HepG2 (cell line): ENCODE results near the gene UBL5. TPM values are rescaled to one million over a fixed set of nuclear protein-coding genes. Genes with fewer than 3 reads are reported as not detected.

Experiments used
- ATAC-seq: fragments of 200-7000 bp; cut with Tn5 transposase; 3 replicates; pipeline ENCODE4 v1.9.1; 2020; ENCODE audit warnings: mild to moderate bottlenecking, moderate library complexity
- BruUV-seq: library from RNA; stranded (reverse); fragments of 400-500 nt; replicated peaks from 2 replicates; lab custom pipeline; 2021; lab: Mats Ljungman, UMichigan
- CTCF ChIA-PET: fragments of 300-600 bp; formaldehyde crosslinking; extraction: SDS; loops from one replicate; lab custom pipeline; 2021; ENCODE audit warnings: low total read pairs, inconsistent platforms, low intra/inter-chr PET ratio; lab: Yijun Ruan, JAX
- POLR2A ChIA-PET: fragments of 350-600 bp; sonication (Branson Sonifier 250); formaldehyde crosslinking; loops from one replicate; lab custom pipeline; 2020; ENCODE audit warnings: antibody characterized with exemption, inconsistent platforms; lab: Yijun Ruan, JAX
- DNase-seq: peaks from one replicate; pipeline ENCODE4 v3.0.0-alpha.2; 2015; ENCODE audit warnings: low spot score
- FAIRE-seq: peaks from 3 replicates; lab custom pipeline; 2011; peaks lifted over from hg19 to GRCh38; lab: Jason Lieb, UNC
- H2AFZ ChIP-seq: one replicate; pipeline ENCODE4 v1.6.1; 2011; ENCODE audit warnings: low read length, inconsistent platforms
- H3K27ac ChIP-seq: fragments of 300-600 bp; 3 replicates; pipeline ENCODE4 v1.8.0; 2011; ENCODE audit warnings: mixed run types, mild to moderate bottlenecking, mixed read lengths, low read length, inconsistent platforms; ENCODE audit not compliant: insufficient read depth; ENCODE audit errors: extremely low read length
- H3K27me3 ChIP-seq, 2 experiments: fragments of 200-600 bp in 1 of 2; 2 replicates in 1 of 2; 3 replicates in 1 of 2; pipeline versions ENCODE4 v1.6.0 to v1.8.0; 2011; ENCODE audit warnings: low read length in 2 of 2, mild to moderate bottlenecking in 2 of 2, moderate library complexity in 2 of 2, inconsistent platforms in 1 of 2; ENCODE audit not compliant: insufficient read depth in 2 of 2, control insufficient read depth in 1 of 2
- H3K36me3 ChIP-seq, 2 experiments: fragments of 200-600 bp in 1 of 2; replicated peaks in 1 of 2; 2 replicates in 1 of 2; 3 replicates in 1 of 2; pipeline versions ENCODE4 v1.5.1 to v1.8.0; 2011; ENCODE audit warnings: low read length in 2 of 2, inconsistent platforms in 1 of 2; ENCODE audit not compliant: insufficient read depth in 2 of 2, control insufficient read depth in 1 of 2
- H3K4me1 ChIP-seq: 2 replicates; pipeline ENCODE4 v1.5.1; 2012; ENCODE audit warnings: low read length, inconsistent platforms; ENCODE audit not compliant: insufficient read depth
- H3K4me2 ChIP-seq: 2 replicates; pipeline ENCODE4 v1.6.0; 2011; ENCODE audit warnings: low read depth, low read length, inconsistent platforms
- H3K4me3 ChIP-seq, 3 experiments: fragments of 200-600 bp in 1 of 3; sonication (generic), shearing (Covaris generic) in 1 of 3; replicated peaks in 1 of 3; 2 replicates each; pipeline ENCODE4 v1.5.1; 2011 to 2016; ENCODE audit warnings: low read length in 3 of 3, inconsistent platforms in 2 of 3, low read depth in 2 of 3, mild to moderate bottlenecking in 2 of 3, control low read depth in 1 of 3, mixed read lengths in 1 of 3; ENCODE audit not compliant: insufficient read depth in 1 of 3
- H3K79me2 ChIP-seq: one replicate; pipeline ENCODE4 v1.6.1; 2011; ENCODE audit warnings: low read length, inconsistent platforms; ENCODE audit not compliant: insufficient read depth
- H3K9ac ChIP-seq: 2 replicates; pipeline ENCODE4 v1.6.0; 2011; ENCODE audit warnings: mild to moderate bottlenecking, low read depth, low read length, inconsistent platforms; ENCODE audit not compliant: insufficient read depth
- H3K9me3 ChIP-seq: 2 replicates; pipeline ENCODE4 v1.5.1; 2012; ENCODE audit warnings: mild to moderate bottlenecking, low read length
- H4K20me1 ChIP-seq: 2 replicates; pipeline ENCODE4 v1.6.0; 2011; ENCODE audit warnings: inconsistent platforms, mild to moderate bottlenecking, low read length, moderate library complexity; ENCODE audit not compliant: insufficient read depth
- BHLHE40 ChIP-seq: IDR thresholded peaks from 2 replicates; pipeline ENCODE4 v1.6.1; 2011; ENCODE audit warnings: low read length, improper control_type of control experiment
- FOSL2 ChIP-seq: sonication (generic); formaldehyde crosslinking; IDR thresholded peaks from 2 replicates; pipeline ENCODE4 v1.4.0; 2020; ENCODE audit warnings: missing genetic modification reagents
- HOXA7 ChIP-seq: sonication (generic); formaldehyde crosslinking; IDR thresholded peaks from 2 replicates; pipeline ENCODE4 v1.8.1; 2022; ENCODE audit warnings: mild to moderate bottlenecking, missing genetic modification reagents, moderate library complexity
- KMT2A ChIP-seq: sonication (generic); formaldehyde crosslinking; IDR thresholded peaks from 2 replicates; pipeline ENCODE4 v1.4.0; 2020; ENCODE audit warnings: missing genetic modification reagents
- YY1 ChIP-seq: IDR thresholded peaks from 2 replicates; pipeline ENCODE4 v1.6.1; 2011; ENCODE audit warnings: low read length, low read depth, moderate library complexity, mild to moderate bottlenecking; ENCODE audit not compliant: insufficient read depth, insufficient replicate concordance
- ZNF124 ChIP-seq: sonication (generic); formaldehyde crosslinking; IDR thresholded peaks from 2 replicates; pipeline ENCODE4 v1.4.0; 2020; ENCODE audit warnings: missing genetic modification reagents
- ZNF564 ChIP-seq: sonication (generic); formaldehyde crosslinking; IDR thresholded peaks from 2 replicates; pipeline ENCODE4 v1.8.1; 2023; ENCODE audit warnings: mild to moderate bottlenecking, missing genetic modification reagents
- ZNF616 ChIP-seq: sonication (generic); formaldehyde crosslinking; IDR thresholded peaks from 2 replicates; pipeline ENCODE4 v1.5.0; 2020; ENCODE audit warnings: low read depth, mild to moderate bottlenecking, missing genetic modification reagents
- ZNF883 ChIP-seq: sonication (generic); formaldehyde crosslinking; IDR thresholded peaks from 2 replicates; pipeline ENCODE4 v1.5.1; 2020; ENCODE audit warnings: mild to moderate bottlenecking, missing genetic modification reagents; ENCODE audit errors: not compliant biosample characterization
- WGBS: methylation state at CpG from one replicate; pipeline ENCODE4 v1.1.6; 2017; ENCODE audit warnings: low lambda C conversion rate; 5-methylcytosine and 5-hydroxymethylcytosine counted together
- in situ Hi-C: cut with HindIII; loops from 2 replicates; pipeline ENCODE4 v1.10.0; 2017; ENCODE audit warnings: low pct_unique_long_range_greater_than_20kb; ENCODE audit not compliant: extremely low pct_ligation_motif_present
- intact Hi-C: fragments of 100-400 bp; cut with micrococcal nuclease; formaldehyde crosslinking; loops from one replicate; pipeline ENCODE4 v1.10.0; 2022; ENCODE audit not compliant: unreplicated experiment
- polyA plus RNA-seq, 8 experiments: library from polyadenylated mRNA; depleted of rRNA in 3 of 8; stranded (reverse) in 7 of 8; unstranded in 1 of 8; fragments of >200 nt; fragmentation: Illumina TruSeq in 4 of 8; extraction: Trizol in 4 of 8; gene quantifications; 2 replicates each; pipeline versions ENCODE4 v1.2.1 to v1.2.3, GENCODE V29; 2011 to 2016; ENCODE audit warnings: low read depth in 4 of 8, missing spikeins in 1 of 8, mixed read lengths in 1 of 8; ENCODE audit not compliant: insufficient read depth in 1 of 8
- total RNA-seq, 5 experiments: library from RNA; depleted of rRNA; stranded (reverse); fragments of >200 nt; fragmentation: Illumina TruSeq; extraction: Trizol; gene quantifications; 2 replicates each; pipeline ENCODE4 v1.2.3, GENCODE V29; 2016; ENCODE audit warnings: low read depth in 1 of 5
- TF ChIP-seq, protein P1 (sequence below): sonication (generic); formaldehyde crosslinking; IDR thresholded peaks from 2 replicates; pipeline ENCODE4 v1.5.1; 2020; ENCODE audit warnings: missing genetic modification reagents, mild to moderate bottlenecking, borderline replicate concordance
- TF ChIP-seq, protein P2 (sequence below): fragments of 450-650 bp; IDR thresholded peaks from 2 replicates; pipeline ENCODE4 v1.6.1; 2016
- TF ChIP-seq, protein P3 (sequence below): sonication (generic); formaldehyde crosslinking; IDR thresholded peaks from 2 replicates; pipeline ENCODE4 v1.5.0; 2020; ENCODE audit warnings: missing genetic modification reagents, mild to moderate bottlenecking, borderline replicate concordance
- TF ChIP-seq, protein P4 (sequence below): sonication (generic); formaldehyde crosslinking; IDR thresholded peaks from 2 replicates; pipeline ENCODE4 v1.4.0; 2020; ENCODE audit warnings: mild to moderate bottlenecking, missing genetic modification reagents, borderline replicate concordance

UBL5 gene
- total and polyA plus RNA-seq, 2 of the 13 experiments (the other 11 are each of a cell fraction or from before 2014, with no cell fraction given), result 373 to 487 TPM

DNA sequence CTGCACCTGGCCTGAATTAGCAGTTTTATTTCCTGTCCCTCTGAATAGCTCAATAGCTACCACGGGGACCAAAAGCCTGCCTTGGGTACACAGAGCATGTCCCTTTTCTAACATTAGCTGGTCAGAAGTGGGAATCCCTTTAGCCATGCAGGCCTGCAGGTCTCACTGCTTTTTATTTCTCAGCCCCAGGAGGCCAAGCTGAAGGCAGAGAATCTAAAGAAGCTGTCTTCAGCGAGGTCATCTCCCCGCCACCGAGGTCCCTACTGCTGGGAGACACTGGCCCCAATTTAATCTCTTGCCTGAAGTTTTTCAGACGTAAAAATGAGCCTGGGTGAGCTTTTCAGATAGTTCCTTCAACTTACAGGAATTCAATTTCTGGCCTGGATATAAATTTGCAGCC, 48.1 kb downstream of the UBL5 start (continued):
- TF ChIP-seq, protein P1, sequence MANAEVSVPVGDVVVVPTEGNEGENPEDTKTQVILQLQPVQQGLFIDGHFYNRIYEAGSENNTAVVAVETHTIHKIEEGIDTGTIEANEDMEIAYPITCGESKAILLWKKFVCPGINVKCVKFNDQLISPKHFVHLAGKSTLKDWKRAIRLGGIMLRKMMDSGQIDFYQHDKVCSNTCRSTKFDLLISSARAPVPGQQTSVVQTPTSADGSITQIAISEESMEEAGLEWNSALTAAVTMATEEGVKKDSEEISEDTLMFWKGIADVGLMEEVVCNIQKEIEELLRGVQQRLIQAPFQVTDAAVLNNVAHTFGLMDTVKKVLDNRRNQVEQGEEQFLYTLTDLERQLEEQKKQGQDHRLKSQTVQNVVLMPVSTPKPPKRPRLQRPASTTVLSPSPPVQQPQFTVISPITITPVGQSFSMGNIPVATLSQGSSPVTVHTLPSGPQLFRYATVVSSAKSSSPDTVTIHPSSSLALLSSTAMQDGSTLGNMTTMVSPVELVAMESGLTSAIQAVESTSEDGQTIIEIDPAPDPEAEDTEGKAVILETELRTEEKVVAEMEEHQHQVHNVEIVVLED (CRISPR knock-in tag), result no peak
- TF ChIP-seq YY1 (no peak), KMT2A (CRISPR knock-in tag) (no peak), HOXA7 (CRISPR knock-in tag) (no peak), ZNF124 (CRISPR knock-in tag) (no peak)
- TF ChIP-seq, protein P2, sequence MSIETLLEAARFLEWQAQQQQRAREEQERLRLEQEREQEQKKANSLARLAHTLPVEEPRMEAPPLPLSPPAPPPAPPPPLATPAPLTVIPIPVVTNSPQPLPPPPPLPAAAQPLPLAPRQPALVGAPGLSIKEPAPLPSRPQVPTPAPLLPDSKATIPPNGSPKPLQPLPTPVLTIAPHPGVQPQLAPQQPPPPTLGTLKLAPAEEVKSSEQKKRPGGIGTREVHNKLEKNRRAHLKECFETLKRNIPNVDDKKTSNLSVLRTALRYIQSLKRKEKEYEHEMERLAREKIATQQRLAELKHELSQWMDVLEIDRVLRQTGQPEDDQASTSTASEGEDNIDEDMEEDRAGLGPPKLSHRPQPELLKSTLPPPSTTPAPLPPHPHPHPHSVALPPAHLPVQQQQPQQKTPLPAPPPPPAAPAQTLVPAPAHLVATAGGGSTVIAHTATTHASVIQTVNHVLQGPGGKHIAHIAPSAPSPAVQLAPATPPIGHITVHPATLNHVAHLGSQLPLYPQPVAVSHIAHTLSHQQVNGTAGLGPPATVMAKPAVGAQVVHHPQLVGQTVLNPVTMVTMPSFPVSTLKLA, result no peak
- TF ChIP-seq, protein P3, sequence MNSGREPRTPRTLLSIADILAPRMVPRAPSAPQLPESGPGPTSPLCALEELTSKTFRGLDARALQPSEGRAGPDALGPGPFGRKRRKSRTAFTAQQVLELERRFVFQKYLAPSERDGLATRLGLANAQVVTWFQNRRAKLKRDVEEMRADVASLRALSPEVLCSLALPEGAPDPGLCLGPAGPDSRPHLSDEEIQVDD (CRISPR knock-in tag), result no peak

DNA sequence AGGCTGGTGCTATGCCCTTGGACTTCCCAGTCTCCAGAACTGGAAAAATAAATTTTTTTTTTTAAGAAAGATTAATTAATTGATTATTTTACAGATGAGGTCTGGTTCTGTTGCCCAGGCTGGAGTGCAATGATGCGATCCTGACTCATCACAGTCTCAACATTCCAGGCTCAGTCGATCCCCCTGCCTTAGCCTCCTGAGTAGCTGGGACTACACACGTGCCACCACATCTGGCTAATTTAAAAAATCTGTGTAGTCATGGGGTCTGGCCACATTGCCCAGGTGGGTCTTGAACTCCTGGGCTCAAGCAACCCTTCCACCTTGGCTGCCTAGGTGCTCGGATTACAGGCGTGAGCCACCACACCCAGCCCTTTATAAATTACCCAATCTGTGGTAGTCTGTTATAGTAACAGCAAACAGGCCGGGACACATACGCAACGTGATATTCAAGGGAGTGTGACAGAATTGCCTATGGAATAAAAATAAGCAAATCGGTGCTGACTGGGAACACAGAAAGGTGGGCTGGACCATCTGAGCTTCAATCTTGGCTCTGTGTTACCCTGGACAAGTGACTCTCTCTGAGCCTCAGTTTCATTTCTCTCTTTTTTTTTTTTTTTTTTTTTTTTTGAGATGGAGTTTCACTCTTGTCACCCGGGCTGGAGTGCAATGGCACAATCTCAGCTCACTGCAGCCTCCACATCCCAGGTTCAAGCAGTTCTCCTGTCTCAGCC, 50.2 kb downstream of the UBL5 start:
- BruUV-seq, result no TSS peak
- POLR2A ChIA-PET, result no interaction called here
- H3K4me3 ChIP-seq, result no peak overlapping the region

More for the DNA sequence above, 50.2 kb downstream of the UBL5 start:
- intact Hi-C loops, result no loop called here
- Histone ChIP-seq H3K27me3 (peaks cover 0 to 3% of the 10 kb centered on the region in 2 experiments; a peak in 2 of 5 replicates), H3K9ac (no peak overlapping the region), H3K9me3 (no peaks in the 10 kb centered on the region)
- no peak for DNase-seq
- no peak for TF ChIP-seq ZNF883 (CRISPR knock-in tag)
- 0 out of 2 replicates have a peak, but pooled peaks have one; percentile 77 for TF ChIP-seq ZNF564 (CRISPR knock-in tag)
- TF ChIP-seq FOSL2 (CRISPR knock-in tag), result 0 out of 2 replicates have a peak, but pooled peaks have one; percentile 16
- TF ChIP-seq ZNF616, result no peak
- TF ChIP-seq BHLHE40, result 0 out of 2 replicates have a peak, but pooled peaks have one; percentile 23
- TF ChIP-seq, protein P4, sequence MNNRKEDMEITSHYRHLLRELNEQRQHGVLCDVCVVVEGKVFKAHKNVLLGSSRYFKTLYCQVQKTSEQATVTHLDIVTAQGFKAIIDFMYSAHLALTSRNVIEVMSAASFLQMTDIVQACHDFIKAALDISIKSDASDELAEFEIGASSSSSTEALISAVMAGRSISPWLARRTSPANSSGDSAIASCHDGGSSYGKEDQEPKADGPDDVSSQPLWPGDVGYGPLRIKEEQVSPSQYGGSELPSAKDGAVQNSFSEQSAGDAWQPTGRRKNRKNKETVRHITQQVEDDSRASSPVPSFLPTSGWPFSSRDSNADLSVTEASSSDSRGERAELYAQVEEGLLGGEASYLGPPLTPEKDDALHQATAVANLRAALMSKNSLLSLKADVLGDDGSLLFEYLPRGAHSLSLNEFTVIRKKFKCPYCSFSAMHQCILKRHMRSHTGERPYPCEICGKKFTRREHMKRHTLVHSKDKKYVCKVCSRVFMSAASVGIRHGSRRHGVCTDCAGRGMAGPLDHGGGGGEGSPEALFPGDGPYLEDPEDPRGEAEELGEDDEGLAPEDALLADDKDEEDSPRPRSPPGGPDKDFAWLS, result no peak
- TF ChIP-seq, all 625 proteins: peak for 3
- H3K4me2 ChIP-seq, result no peak overlapping the region
- H4K20me1 ChIP-seq, result no peaks in the 10 kb centered on the region
- H3K36me3 ChIP-seq, result no peaks in the 10 kb centered on the region
- no peaks in the 10 kb centered on the region for H3K79me2 ChIP-seq
- no peaks in the 10 kb centered on the region for H3K4me1 ChIP-seq
- ATAC-seq (no peak), FAIRE-seq (no peak)
- in situ Hi-C loops, result no loop called here
- CTCF ChIA-PET, result no interaction called here
- H3K27ac ChIP-seq, result no peak overlapping the region
- 39% methylated on average over 10 of the region's 10 CpGs for WGBS
- no peak overlapping the region for H2AFZ ChIP-seq
